Left hindlimb (tissue), 1 donor: ENCODE results near the gene TTLL5.

ENCODE experiments used
- DNase-seq: peaks from one replicate; pipeline ENCODE4 v3.0.0-alpha.2; 2018

The TTLL5 gene

GRCh38 chr14:75702616-75703261 is 41.7 kb downstream of the TTLL5 start:
- peak; percentile 75 for DNase-seq

GRCh38 chr14:75703467-75703866 is 42.4 kb downstream of the TTLL5 start:
- no peak for DNase-seq

- no peak for DNase-seq
Observed at GRCh38 chr14:75705014-75705413, 44.0 kb downstream of the TTLL5 start.

GRCh38 chr14:75709207-75709812 is 48.3 kb downstream of the TTLL5 start:
- DNase-seq: peak; percentile 78

- DNase-seq: peak; percentile 45
Observed at GRCh38 chr14:75711105-75711795, 50.2 kb downstream of the TTLL5 start.

- DNase-seq: peak; percentile 83
Observed at GRCh38 chr14:75711796-75712211, 50.8 kb downstream of the TTLL5 start.

- DNase-seq: no peak
Observed at GRCh38 chr14:75714991-75715390, 53.9 kb downstream of the TTLL5 start.

GRCh38 chr14:75715926-75716780 is 55.1 kb downstream of the TTLL5 start:
- DNase-seq: no peak

GRCh38 chr14:75717729-75718128 is 56.7 kb downstream of the TTLL5 start:
- DNase-seq: no peak

GRCh38 chr14:75718199-75718598 is 57.2 kb downstream of the TTLL5 start:
- no peak for DNase-seq

GRCh38 chr14:75720116-75720515 is 59.1 kb downstream of the TTLL5 start:
- no peak for DNase-seq

- DNase-seq: peak; percentile 87
Observed at GRCh38 chr14:75720842-75721498, 59.9 kb downstream of the TTLL5 start.

- DNase-seq: no peak
Observed at GRCh38 chr14:75723716-75724115, 62.7 kb downstream of the TTLL5 start.

- no peak for DNase-seq
Observed at GRCh38 chr14:75724414-75725204, 63.6 kb downstream of the TTLL5 start.

GRCh38 chr14:75725481-75725880 is 64.4 kb downstream of the TTLL5 start:
- DNase-seq: no peak

GRCh38 chr14:75726321-75726720 is 65.3 kb downstream of the TTLL5 start:
- DNase-seq: no peak

GRCh38 chr14:75727124-75727523 is 66.1 kb downstream of the TTLL5 start:
- no peak for DNase-seq

- DNase-seq: no peak
Observed at GRCh38 chr14:75732888-75733287, 71.8 kb downstream of the TTLL5 start.

- DNase-seq: no peak
Observed at GRCh38 chr14:75734854-75735253, 73.8 kb downstream of the TTLL5 start.

GRCh38 chr14:75736845-75737485 is 75.9 kb downstream of the TTLL5 start:
- DNase-seq: no peak

GRCh38 chr14:75738192-75738591 is 77.1 kb downstream of the TTLL5 start:
- no peak for DNase-seq
